Measurements from ENCODE around the gene NKX1-1. TPM values are rescaled to one million over a fixed set of nuclear protein-coding genes. Genes with fewer than 3 reads are reported as not detected.

The NKX1-1 gene
- not detected for total RNA-seq

DNA sequence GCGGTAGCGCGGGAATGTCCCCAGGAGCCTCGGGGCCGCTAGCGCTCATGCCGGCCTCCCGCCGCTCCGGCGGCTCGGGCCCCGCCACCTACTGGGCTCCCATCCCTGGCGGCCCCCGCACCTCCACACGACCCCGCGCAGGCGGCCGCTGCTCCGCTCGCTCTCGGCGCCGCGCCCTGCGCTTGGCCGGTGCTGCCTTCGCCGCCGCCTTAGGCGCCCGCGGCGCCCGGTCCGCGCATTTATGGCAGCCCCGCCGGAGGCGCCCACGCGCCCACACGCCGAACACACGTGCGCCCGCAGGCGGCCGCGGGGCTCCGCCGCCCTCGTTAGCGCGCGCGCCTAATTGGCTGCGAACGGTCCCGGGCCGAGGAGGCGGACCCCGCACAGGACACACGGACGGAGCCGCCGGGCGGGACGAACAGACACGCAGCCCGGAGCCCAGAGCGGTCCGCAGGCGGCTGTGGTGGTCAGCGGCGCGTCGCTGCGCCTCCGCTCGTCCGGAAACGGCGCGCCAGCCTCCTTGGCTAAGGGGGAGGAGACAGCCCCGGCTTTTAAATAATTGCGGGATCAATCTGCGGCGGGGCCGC, at the start of gene NKX1-1:
Gene NKX1-1, minus strand, starts transcription at position 49 of the 587 bp plus-strand sequence. Its CDS starts 0 bp downstream, at position 49.
- intact Hi-C loops (cut with DNase I; ENCODE audit: low total_unique reads) = no loop called here
- 2 to 4% methylated on average over 4 to 69 of the region's 91 CpGs for WGBS, 2 donors
- TF ChIP-seq, protein P1, sequence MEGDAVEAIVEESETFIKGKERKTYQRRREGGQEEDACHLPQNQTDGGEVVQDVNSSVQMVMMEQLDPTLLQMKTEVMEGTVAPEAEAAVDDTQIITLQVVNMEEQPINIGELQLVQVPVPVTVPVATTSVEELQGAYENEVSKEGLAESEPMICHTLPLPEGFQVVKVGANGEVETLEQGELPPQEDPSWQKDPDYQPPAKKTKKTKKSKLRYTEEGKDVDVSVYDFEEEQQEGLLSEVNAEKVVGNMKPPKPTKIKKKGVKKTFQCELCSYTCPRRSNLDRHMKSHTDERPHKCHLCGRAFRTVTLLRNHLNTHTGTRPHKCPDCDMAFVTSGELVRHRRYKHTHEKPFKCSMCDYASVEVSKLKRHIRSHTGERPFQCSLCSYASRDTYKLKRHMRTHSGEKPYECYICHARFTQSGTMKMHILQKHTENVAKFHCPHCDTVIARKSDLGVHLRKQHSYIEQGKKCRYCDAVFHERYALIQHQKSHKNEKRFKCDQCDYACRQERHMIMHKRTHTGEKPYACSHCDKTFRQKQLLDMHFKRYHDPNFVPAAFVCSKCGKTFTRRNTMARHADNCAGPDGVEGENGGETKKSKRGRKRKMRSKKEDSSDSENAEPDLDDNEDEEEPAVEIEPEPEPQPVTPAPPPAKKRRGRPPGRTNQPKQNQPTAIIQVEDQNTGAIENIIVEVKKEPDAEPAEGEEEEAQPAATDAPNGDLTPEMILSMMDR (IDR thresholded peaks at IDR 0.05) = no peak
- no peak for TF ChIP-seq POLR2A (IDR thresholded peaks at IDR 0.05)
- DNase-seq (ENCODE audit: low spot score in 2 of 2) = peak in 1 of 2 donors; percentile 32
- no peak within 1 kb of the TSS for H3K4me3 ChIP-seq (ENCODE audit: low read depth, poor library complexity, severe bottlenecking)

DNA sequence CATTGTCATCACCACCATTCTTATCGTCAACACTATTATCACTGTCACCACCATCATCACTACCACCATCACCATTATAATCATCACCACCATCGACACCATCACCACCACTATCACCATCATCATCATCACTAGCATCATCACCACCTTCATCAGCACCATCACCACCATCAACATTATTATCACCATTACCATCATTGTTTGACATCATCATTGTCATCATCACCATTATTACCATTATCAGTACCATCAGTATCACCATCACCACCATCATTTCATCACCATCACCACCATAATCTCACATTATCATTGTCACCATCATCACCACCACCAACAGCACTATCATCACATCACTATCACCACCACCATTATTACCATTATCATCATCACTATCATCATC, 47.5 kb upstream of the NKX1-1 start:
- H3K4me3 ChIP-seq (ENCODE audit: low read depth, poor library complexity, severe bottlenecking) = no peak overlapping the region
- DNase-seq (ENCODE audit: low spot score in 2 of 2) = no peak
- intact Hi-C loops (cut with DNase I; ENCODE audit: low total_unique reads) = no loop called here
- no peak for TF ChIP-seq POLR2A (IDR thresholded peaks at IDR 0.05)
- TF ChIP-seq, protein P1 (IDR thresholded peaks at IDR 0.05) = no peak
- 94 to 95% methylated on average over 2 of the region's 2 CpGs for WGBS, 2 donors

DNA sequence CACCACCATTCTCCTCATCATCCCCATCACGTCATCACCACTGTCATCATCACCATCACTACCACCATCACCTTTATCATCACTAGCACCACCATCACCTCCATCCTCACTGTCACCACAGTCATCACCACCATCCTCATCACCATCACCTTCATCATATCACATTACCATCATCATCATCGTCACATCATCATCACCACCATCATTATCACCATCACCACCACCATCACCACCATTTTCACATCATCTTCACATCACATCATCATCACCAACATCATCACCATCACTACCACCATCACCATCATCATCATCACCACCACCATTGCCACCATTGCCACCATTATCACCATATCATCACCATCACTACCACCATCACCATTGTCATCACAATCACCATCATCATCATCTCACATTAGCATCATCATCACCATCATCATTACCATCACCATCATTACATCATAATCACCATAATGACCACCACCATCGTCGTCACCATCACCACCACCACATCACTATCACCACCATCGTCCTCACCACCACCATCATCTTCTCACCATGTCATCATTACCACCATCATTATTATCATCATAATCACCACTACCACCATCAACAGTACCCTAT, 46.3 kb upstream of the NKX1-1 start:
- 63 to 72% methylated on average over 5 of the region's 5 CpGs for WGBS, 2 donors
- no peak overlapping the region for H3K4me3 ChIP-seq (ENCODE audit: low read depth, poor library complexity, severe bottlenecking)
- intact Hi-C loops (cut with DNase I; ENCODE audit: low total_unique reads) = no loop called here
- no peak for TF ChIP-seq POLR2A (IDR thresholded peaks at IDR 0.05)
- TF ChIP-seq, protein P1 (IDR thresholded peaks at IDR 0.05) = no peak
- DNase-seq (ENCODE audit: low spot score in 2 of 2) = no peak

DNA sequence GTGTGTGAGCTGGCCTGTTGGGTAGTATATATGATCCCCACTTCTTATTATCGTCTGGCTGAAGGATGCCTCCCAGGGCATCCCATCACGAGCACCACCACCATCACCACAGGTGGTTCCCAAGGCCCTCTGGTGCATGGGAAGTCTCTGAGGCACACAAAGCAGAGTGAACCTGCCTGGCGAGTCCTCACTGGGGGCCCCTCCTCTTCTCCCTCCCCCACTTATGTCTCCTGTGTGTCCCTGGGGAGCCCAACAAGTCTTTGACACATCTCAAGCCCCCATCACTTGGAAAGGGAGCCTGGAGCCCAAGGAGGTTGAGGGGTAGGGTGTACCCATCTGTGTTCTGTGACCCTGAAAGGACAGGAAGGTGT, 45.5 kb upstream of the NKX1-1 start:
- WGBS, 2 donors = 59 to 64% methylated on average over 2 to 3 of the region's 3 CpGs
- intact Hi-C loops (cut with DNase I; ENCODE audit: low total_unique reads) = no loop called here
- no peak for TF ChIP-seq POLR2A (IDR thresholded peaks at IDR 0.05)
- DNase-seq (ENCODE audit: low spot score in 2 of 2) = no peak
- no peak overlapping the region for H3K4me3 ChIP-seq (ENCODE audit: low read depth, poor library complexity, severe bottlenecking)

DNA sequence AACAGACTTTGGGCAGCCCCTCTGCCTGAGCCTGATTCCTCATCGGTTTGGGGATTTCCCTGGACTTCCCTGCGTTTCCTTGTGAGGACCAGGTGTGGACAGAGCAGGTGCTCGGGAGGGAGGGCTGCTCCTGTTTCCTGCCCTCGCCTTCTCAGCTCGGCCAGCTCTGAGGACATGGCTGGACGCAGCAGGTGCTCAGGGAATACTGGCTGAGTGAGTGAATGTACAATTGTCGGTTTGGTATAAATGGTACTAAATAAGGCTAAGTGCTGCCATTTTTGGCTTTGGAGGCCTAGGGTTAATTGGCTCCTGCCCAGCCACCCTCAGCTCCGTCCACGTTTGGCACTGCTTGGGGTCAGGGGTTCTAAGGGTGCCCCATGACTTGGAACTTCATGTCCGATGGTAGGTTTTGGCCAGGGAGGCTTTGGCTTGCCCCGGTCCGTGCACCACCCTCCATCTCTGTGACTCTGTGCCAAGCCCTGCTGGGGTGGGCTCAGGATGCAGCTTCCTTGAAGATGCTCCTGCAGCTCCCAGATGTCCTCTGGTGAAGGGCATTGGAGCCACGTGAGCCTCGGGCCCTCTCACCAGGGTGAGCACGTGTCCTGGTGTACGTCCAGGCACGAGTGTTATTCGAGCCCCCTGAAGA, 45.0 kb upstream of the NKX1-1 start:
- intact Hi-C loops (cut with DNase I; ENCODE audit: low total_unique reads) = no loop called here
- TF ChIP-seq, protein P1 (IDR thresholded peaks at IDR 0.05) = no peak
- no peak for TF ChIP-seq POLR2A (IDR thresholded peaks at IDR 0.05)
- 75 to 85% methylated on average over 17 to 18 of the region's 18 CpGs for WGBS, 2 donors
- no peak overlapping the region for H3K4me3 ChIP-seq (ENCODE audit: low read depth, poor library complexity, severe bottlenecking)
- DNase-seq (ENCODE audit: low spot score in 2 of 2) = peak in 1 of 2 donors; percentile 72
